ENCODE measurements around the gene ADD1. TPM values are rescaled to one million over a fixed set of nuclear protein-coding genes. Genes with fewer than 3 reads are reported as not detected.

The ADD1 gene
- total RNA-seq, 1 donor from 2014 or later: 131 TPM

GRCh38 chr4:2923141-2923551, 79.5 kb downstream of the ADD1 start:
- peak overlapping the region; percentile 61 for H3K4me2 ChIP-seq
- DNase-seq (ENCODE audit: low spot score): no peak
- H3K4me1 Mint-ChIP-seq: peaks cover 33% of the 10 kb centered on the region
- no peaks in the 10 kb centered on the region for H4K20me1 ChIP-seq (ENCODE audit: low read depth)
- no peak overlapping the region for H3K4me3 ChIP-seq
- no peak overlapping the region for H2AFZ ChIP-seq (replicated peaks)
- H3K79me2 ChIP-seq (ENCODE audit: low read depth): peaks cover 35% of the 10 kb centered on the region
- H3K36me3 Mint-ChIP-seq: peaks cover 51% of the 10 kb centered on the region
- peak overlapping the region; percentile 76 for H3K27ac ChIP-seq
- no peak overlapping the region for H3K9ac ChIP-seq
- H3K27me3 ChIP-seq: no peaks in the 10 kb centered on the region
- H3K4me1 ChIP-seq: peaks cover 25% of the 10 kb centered on the region
- peak overlapping the region; percentile 33 for H3K4me3 Mint-ChIP-seq
- H3F3A ChIP-seq (ENCODE audit: low read depth): peaks cover 17% of the 10 kb centered on the region
- H3K36me3 ChIP-seq: peaks cover 11% of the 10 kb centered on the region
- peaks cover 5% of the 10 kb centered on the region for H3K9me3 ChIP-seq (ENCODE audit: low read depth)
- peak overlapping the region; percentile 93 for H3K27ac Mint-ChIP-seq
- no peak for TF ChIP-seq EZH2phosphoT487 (IDR thresholded peaks at IDR 0.05)
- no peak for TF ChIP-seq EZH2 (IDR thresholded peaks at IDR 0.05)
- no peak for TF ChIP-seq CTCF (IDR thresholded peaks at IDR 0.05)
- peaks cover 28% of the 10 kb centered on the region for H3K9me3 Mint-ChIP-seq
- H3K27me3 Mint-ChIP-seq (ENCODE audit: insufficient read depth, low read depth): peaks cover 6% of the 10 kb centered on the region

GRCh38 chr4:2923668-2924173, 80.1 kb downstream of the ADD1 start:
- Histone ChIP-seq H3K4me2 (no peak overlapping the region), H4K20me1 (ENCODE audit: low read depth) (no peaks in the 10 kb centered on the region), H3K9ac (no peak overlapping the region), H3K9me3 (ENCODE audit: low read depth) (peaks cover 5% of the 10 kb centered on the region), H3K27me3 (no peaks in the 10 kb centered on the region), H3F3A (ENCODE audit: low read depth) (peaks cover 17% of the 10 kb centered on the region), H3K79me2 (ENCODE audit: low read depth) (peaks cover 31% of the 10 kb centered on the region), H3K27ac (peak overlapping the region; percentile 76), H2AFZ (replicated peaks) (no peak overlapping the region), H3K4me3 (no peak overlapping the region), H3K36me3 (peaks cover 11% of the 10 kb centered on the region), H3K4me1 (peaks cover 25% of the 10 kb centered on the region)
- Mint-ChIP-seq H3K4me1 (peaks cover 33% of the 10 kb centered on the region), H3K36me3 (peaks cover 46% of the 10 kb centered on the region), H3K9me3 (peaks cover 23% of the 10 kb centered on the region), H3K27ac (peak overlapping the region; percentile 93), H3K27me3 (ENCODE audit: insufficient read depth, low read depth) (peaks cover 6% of the 10 kb centered on the region), H3K4me3 (peak overlapping the region; percentile 33)
- DNase-seq (ENCODE audit: low spot score): no peak
- TF ChIP-seq EZH2 (IDR thresholded peaks at IDR 0.05) (no peak), EZH2phosphoT487 (IDR thresholded peaks at IDR 0.05) (no peak), CTCF (IDR thresholded peaks at IDR 0.05) (no peak)

GRCh38 chr4:2924286-2924685, 80.6 kb downstream of the ADD1 start:
- peaks cover 26% of the 10 kb centered on the region for H3K79me2 ChIP-seq (ENCODE audit: low read depth)
- no peak overlapping the region for H3K9ac ChIP-seq
- TF ChIP-seq EZH2 (IDR thresholded peaks at IDR 0.05): no peak
- no peak for TF ChIP-seq CTCF (IDR thresholded peaks at IDR 0.05)
- no peak for TF ChIP-seq EZH2phosphoT487 (IDR thresholded peaks at IDR 0.05)
- no peak overlapping the region for H3K4me2 ChIP-seq
- Mint-ChIP-seq H3K9me3 (peaks cover 19% of the 10 kb centered on the region), H3K4me1 (peaks cover 35% of the 10 kb centered on the region), H3K36me3 (peaks cover 48% of the 10 kb centered on the region), H3K27me3 (ENCODE audit: insufficient read depth, low read depth) (peaks cover 6% of the 10 kb centered on the region), H3K27ac (peak overlapping the region; percentile 60), H3K4me3 (no peak overlapping the region)
- no peak overlapping the region for H2AFZ ChIP-seq (replicated peaks)
- no peak for DNase-seq (ENCODE audit: low spot score)
- peaks cover 17% of the 10 kb centered on the region for H3F3A ChIP-seq (ENCODE audit: low read depth)
- H3K4me1 ChIP-seq: peaks cover 25% of the 10 kb centered on the region
- peak overlapping the region; percentile 6 for H3K27ac ChIP-seq
- no peaks in the 10 kb centered on the region for H3K27me3 ChIP-seq
- H3K36me3 ChIP-seq: peaks cover 10% of the 10 kb centered on the region
- H3K4me3 ChIP-seq: no peak overlapping the region
- no peaks in the 10 kb centered on the region for H4K20me1 ChIP-seq (ENCODE audit: low read depth)
- H3K9me3 ChIP-seq (ENCODE audit: low read depth): peaks cover 5% of the 10 kb centered on the region

Data from neural progenitor cell (in vitro differentiated cells).